DLD1 (cell line): ENCODE data around the gene PIAS2.
"Not testable (repeated sequence)": the region's sequence is repeated elsewhere in the genome, so short reads cannot be mapped to it uniquely, and the experiment has no call there.

Source experiments
- in situ Hi-C: cut with HindIII; loops from 2 replicates; pipeline ENCODE4 v1.10.0; 2017; ENCODE audit warnings: low sequenced_read_pairs

The PIAS2 gene

GRCh38 chr18:46917108-46917802 is at the start of gene PIAS2, which contains the start of gene KATNAL2:
Gene PIAS2 (minus strand): TSS chr18:46917507. CDS start chr18:46917345, 162 bp downstream.
Gene KATNAL2 (plus strand): TSS chr18:46917602. CDS start chr18:46946873, 29,271 bp downstream.
- in situ Hi-C loops = no loop called here

- in situ Hi-C loops = not testable (repeated sequence)
Measured at GRCh38 chr18:46966266-46966665, 49.0 kb upstream of the PIAS2 start.

- in situ Hi-C loops = not testable (repeated sequence)
Measured at GRCh38 chr18:46964579-46965293, 47.4 kb upstream of the PIAS2 start.

GRCh38 chr18:46963656-46964578 is 46.6 kb upstream of the PIAS2 start:
- in situ Hi-C loops = not testable (repeated sequence)

GRCh38 chr18:46958209-46958608 is 40.9 kb upstream of the PIAS2 start:
- in situ Hi-C loops = no loop called here

- in situ Hi-C loops = no loop called here
Measured at GRCh38 chr18:46953195-46953594, 35.9 kb upstream of the PIAS2 start.

- in situ Hi-C loops = no loop called here
Measured at GRCh38 chr18:46950064-46950656, 32.9 kb upstream of the PIAS2 start.

GRCh38 chr18:46946656-46947282 is 29.5 kb upstream of the PIAS2 start:
- in situ Hi-C loops = no loop called here

- in situ Hi-C loops = no loop called here
Measured at GRCh38 chr18:46942646-46943045, 25.3 kb upstream of the PIAS2 start.

- in situ Hi-C loops = no loop called here
Measured at GRCh38 chr18:46939998-46940571, 22.8 kb upstream of the PIAS2 start.

- in situ Hi-C loops = no loop called here
Measured at GRCh38 chr18:46939337-46939963, 22.1 kb upstream of the PIAS2 start.

- in situ Hi-C loops = no loop called here
Measured at GRCh38 chr18:46920653-46921052, 3.3 kb upstream of the PIAS2 start.

GRCh38 chr18:46920067-46920466 is 2.8 kb upstream of the PIAS2 start:
- in situ Hi-C loops = no loop called here

- in situ Hi-C loops = no loop called here
Measured at GRCh38 chr18:46917803-46918600, 695 bp upstream of the PIAS2 start.

- in situ Hi-C loops = no loop called here
Measured at GRCh38 chr18:46916551-46917107, 678 bp downstream of the PIAS2 start.

GRCh38 chr18:46915800-46916550 is 1.3 kb downstream of the PIAS2 start:
- in situ Hi-C loops = no loop called here

GRCh38 chr18:46910856-46911255 is 6.5 kb downstream of the PIAS2 start:
- in situ Hi-C loops = no loop called here

- in situ Hi-C loops = no loop called here
Measured at GRCh38 chr18:46909497-46909896, 7.8 kb downstream of the PIAS2 start.
